ENCODE measurements around the gene ATP11B.

GRCh38 chr3:182969277-182969676 is 176.0 kb downstream of the ATP11B start:
- TF ChIP-seq CTCF (IDR thresholded peaks at IDR 0.05; ENCODE audit: low read depth, low read length, poor library complexity, severe bottlenecking) (no peak), EZH2phosphoT487 (IDR thresholded peaks at IDR 0.05; ENCODE audit: borderline replicate concordance, low read length) (no peak)
